Mesothelial cell of epicardium (in vitro differentiated cells): ENCODE results near the gene MED13L. TPM values are rescaled to one million over a fixed set of nuclear protein-coding genes. Genes with fewer than 3 reads are reported as not detected.

Experiments used
- DNase-seq, 2 experiments: peaks; one replicate each; pipeline ENCODE4 v3.0.0; 2021; ENCODE audit warnings: low spot score in 2 of 2; ENCODE audit not compliant: unreplicated experiment in 2 of 2
- H3K27ac Mint-ChIP-seq: 2 replicates; pipeline ENCODE4 v1.8.0; 2021; ENCODE audit warnings: mixed read lengths
- H3K27me3 Mint-ChIP-seq: 2 replicates; pipeline ENCODE4 v1.8.0; 2021; ENCODE audit warnings: low read depth, mixed read lengths
- H3K36me3 Mint-ChIP-seq: 2 replicates; pipeline ENCODE4 v1.8.0; 2021; ENCODE audit warnings: mixed read lengths
- H3K4me1 Mint-ChIP-seq: 2 replicates; pipeline ENCODE4 v1.8.0; 2021; ENCODE audit warnings: mixed read lengths
- H3K4me3 Mint-ChIP-seq: 2 replicates; pipeline ENCODE4 v1.8.0; 2021; ENCODE audit warnings: mild to moderate bottlenecking, moderate library complexity, mixed read lengths
- H3K9me3 Mint-ChIP-seq: 2 replicates; pipeline ENCODE4 v1.8.0; 2021; ENCODE audit warnings: mixed read lengths
- total RNA-seq: library from RNA; stranded (reverse); gene quantifications from 3 replicates; pipeline ENCODE4 v1.2.1, GENCODE V29; 2021
- TF ChIP-seq, protein P1 (sequence below): fragments of 200-600 bp; sonication (generic); IDR thresholded peaks from one replicate; pipeline ENCODE4 v1.5.0; 2021; ENCODE audit warnings: antibody characterized with exemption; ENCODE audit not compliant: unreplicated experiment

MED13L gene
- total RNA-seq, 1 donor from 2014 or later, result 179 TPM

- Mint-ChIP-seq H3K9me3 (no peaks in the 10 kb centered on the region), H3K27ac (no peak overlapping the region), H3K4me3 (no peak overlapping the region), H3K36me3 (no peaks in the 10 kb centered on the region), H3K27me3 (no peaks in the 10 kb centered on the region), H3K4me1 (peaks cover 26% of the 10 kb centered on the region)
- TF ChIP-seq, protein P1, sequence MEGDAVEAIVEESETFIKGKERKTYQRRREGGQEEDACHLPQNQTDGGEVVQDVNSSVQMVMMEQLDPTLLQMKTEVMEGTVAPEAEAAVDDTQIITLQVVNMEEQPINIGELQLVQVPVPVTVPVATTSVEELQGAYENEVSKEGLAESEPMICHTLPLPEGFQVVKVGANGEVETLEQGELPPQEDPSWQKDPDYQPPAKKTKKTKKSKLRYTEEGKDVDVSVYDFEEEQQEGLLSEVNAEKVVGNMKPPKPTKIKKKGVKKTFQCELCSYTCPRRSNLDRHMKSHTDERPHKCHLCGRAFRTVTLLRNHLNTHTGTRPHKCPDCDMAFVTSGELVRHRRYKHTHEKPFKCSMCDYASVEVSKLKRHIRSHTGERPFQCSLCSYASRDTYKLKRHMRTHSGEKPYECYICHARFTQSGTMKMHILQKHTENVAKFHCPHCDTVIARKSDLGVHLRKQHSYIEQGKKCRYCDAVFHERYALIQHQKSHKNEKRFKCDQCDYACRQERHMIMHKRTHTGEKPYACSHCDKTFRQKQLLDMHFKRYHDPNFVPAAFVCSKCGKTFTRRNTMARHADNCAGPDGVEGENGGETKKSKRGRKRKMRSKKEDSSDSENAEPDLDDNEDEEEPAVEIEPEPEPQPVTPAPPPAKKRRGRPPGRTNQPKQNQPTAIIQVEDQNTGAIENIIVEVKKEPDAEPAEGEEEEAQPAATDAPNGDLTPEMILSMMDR, result no peak
- no peak for DNase-seq
Observed at GRCh38 chr12:116204169-116204568, 73.3 kb downstream of the MED13L start.

GRCh38 chr12:116202940-116203339 lies 74.6 kb downstream of the MED13L start:
- H3K27ac Mint-ChIP-seq, result peak overlapping the region; percentile 78
- TF ChIP-seq, protein P1, result no peak
- peaks cover 35% of the 10 kb centered on the region for H3K4me1 Mint-ChIP-seq
- H3K27me3 Mint-ChIP-seq, result no peaks in the 10 kb centered on the region
- H3K36me3 Mint-ChIP-seq, result no peaks in the 10 kb centered on the region
- DNase-seq, result no peak
- no peak overlapping the region for H3K4me3 Mint-ChIP-seq
- no peaks in the 10 kb centered on the region for H3K9me3 Mint-ChIP-seq

- no peaks in the 10 kb centered on the region for H3K27me3 Mint-ChIP-seq
- H3K27ac Mint-ChIP-seq, result peak overlapping the region; percentile 78
- no peaks in the 10 kb centered on the region for H3K36me3 Mint-ChIP-seq
- no peak for DNase-seq
- H3K4me1 Mint-ChIP-seq, result peaks cover 35% of the 10 kb centered on the region
- H3K4me3 Mint-ChIP-seq, result no peak overlapping the region
- no peaks in the 10 kb centered on the region for H3K9me3 Mint-ChIP-seq
- TF ChIP-seq, protein P1, result no peak
Observed at GRCh38 chr12:116202433-116202832, 75.1 kb downstream of the MED13L start.

GRCh38 chr12:116201908-116202307 lies 75.6 kb downstream of the MED13L start:
- no peaks in the 10 kb centered on the region for H3K9me3 Mint-ChIP-seq
- no peak overlapping the region for H3K4me3 Mint-ChIP-seq
- H3K4me1 Mint-ChIP-seq, result peaks cover 41% of the 10 kb centered on the region
- H3K27me3 Mint-ChIP-seq, result no peaks in the 10 kb centered on the region
- TF ChIP-seq, protein P1, result no peak
- no peak overlapping the region for H3K27ac Mint-ChIP-seq
- no peak for DNase-seq
- no peaks in the 10 kb centered on the region for H3K36me3 Mint-ChIP-seq

GRCh38 chr12:116201359-116201758 lies 76.1 kb downstream of the MED13L start:
- Mint-ChIP-seq H3K9me3 (no peaks in the 10 kb centered on the region), H3K4me3 (no peak overlapping the region), H3K27me3 (no peaks in the 10 kb centered on the region), H3K4me1 (peaks cover 43% of the 10 kb centered on the region), H3K27ac (peak overlapping the region; percentile 40), H3K36me3 (no peaks in the 10 kb centered on the region)
- TF ChIP-seq, protein P1, result no peak
- no peak for DNase-seq

- Mint-ChIP-seq H3K4me3 (no peak overlapping the region), H3K27me3 (no peaks in the 10 kb centered on the region), H3K4me1 (peaks cover 47% of the 10 kb centered on the region), H3K9me3 (no peaks in the 10 kb centered on the region), H3K36me3 (no peaks in the 10 kb centered on the region), H3K27ac (no peak overlapping the region)
- TF ChIP-seq, protein P1, result no peak
- DNase-seq, result no peak
Observed at GRCh38 chr12:116200812-116201211, 76.7 kb downstream of the MED13L start.
